ENCODE measurements around the gene SLBP.

The SLBP gene

DNA sequence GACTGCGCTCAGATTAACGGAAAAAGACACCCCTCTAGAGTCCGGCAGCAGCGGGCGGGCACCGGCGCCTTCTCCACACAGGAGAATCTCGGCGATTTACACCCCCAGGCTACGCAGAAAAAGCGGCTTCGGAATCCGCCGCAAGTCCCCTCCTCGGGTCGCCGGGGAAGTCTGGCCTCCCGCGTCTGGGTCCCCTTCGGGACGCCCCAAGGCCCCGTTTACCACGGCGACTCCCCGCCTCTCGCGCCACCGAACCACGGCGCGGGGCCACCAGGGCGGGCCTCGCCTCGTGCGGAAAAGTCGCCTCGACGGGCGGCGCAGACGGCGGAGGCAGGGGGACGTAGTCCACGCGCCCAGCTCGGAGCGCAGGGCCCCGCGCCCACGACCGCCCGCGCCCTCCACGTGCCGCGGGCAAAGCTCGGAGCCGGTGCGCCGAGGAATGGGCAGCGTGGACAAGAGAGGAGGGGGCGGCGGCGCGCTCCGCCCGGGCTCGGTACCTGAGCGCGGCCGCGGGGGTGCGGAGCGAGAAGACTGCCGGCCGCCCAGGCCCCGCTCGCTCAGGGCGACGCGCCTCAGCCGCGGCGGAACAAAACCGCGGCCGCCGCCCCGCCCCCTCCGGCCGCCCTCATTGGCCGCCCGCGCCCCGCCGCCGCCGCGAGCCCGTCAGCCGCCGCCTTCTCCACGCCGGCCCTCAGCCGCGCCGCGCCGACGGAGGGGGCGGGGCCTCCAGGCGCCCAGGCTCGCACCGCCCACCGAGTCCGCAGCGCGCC is 28.2 kb downstream of the SLBP start, which contains the start of gene FAM53A:
FAM53A (minus strand) TSS at position 578 of the 770 bp plus-strand sequence. CDS start 15,572 bp downstream, outside the sequence.
- peak within 1 kb of the TSS; percentile 53 for H3K4me2 ChIP-seq (ENCODE audit: low read length)
- H3K4me3 ChIP-seq (ENCODE audit: low read depth, low read length) = peak within 1 kb of the TSS; percentile 52
- no peaks in the 10 kb centered on the region for H3K36me3 ChIP-seq (ENCODE audit: control insufficient read depth, insufficient read depth, low read length)
- H3K27ac ChIP-seq = no peak within 1 kb of the TSS
- H3K27me3 ChIP-seq (ENCODE audit: control insufficient read depth, insufficient read depth, low read length) = no peaks in the 10 kb centered on the region
- H3K4me1 ChIP-seq = no peaks in the 10 kb centered on the region
- TF ChIP-seq CTCF (IDR thresholded peaks at IDR 0.05) = no peak
- no peak within 1 kb of the TSS for H3K9ac ChIP-seq
- H3K9me3 ChIP-seq (ENCODE audit: control insufficient read depth, low read length) = no peaks in the 10 kb centered on the region
- H2AFZ ChIP-seq = peak within 1 kb of the TSS; percentile 33
- no peaks in the 10 kb centered on the region for H3K79me2 ChIP-seq

- H3K36me3 ChIP-seq (ENCODE audit: control insufficient read depth, insufficient read depth, low read length) = no peaks in the 10 kb centered on the region
- H3K4me2 ChIP-seq (ENCODE audit: low read length) = peak overlapping the region; percentile 15
- no peaks in the 10 kb centered on the region for H3K4me1 ChIP-seq
- no peaks in the 10 kb centered on the region for H3K9me3 ChIP-seq (ENCODE audit: control insufficient read depth, low read length)
- no peak overlapping the region for H3K9ac ChIP-seq
- H3K79me2 ChIP-seq = no peaks in the 10 kb centered on the region
- H3K27me3 ChIP-seq (ENCODE audit: control insufficient read depth, insufficient read depth, low read length) = no peaks in the 10 kb centered on the region
- H3K27ac ChIP-seq = no peak overlapping the region
- TF ChIP-seq CTCF (IDR thresholded peaks at IDR 0.05) = no peak
- peak overlapping the region; percentile 52 for H3K4me3 ChIP-seq (ENCODE audit: low read depth, low read length)
- peak overlapping the region; percentile 23 for H2AFZ ChIP-seq
Observed at GRCh38 chr4:1683261-1683735, 28.8 kb downstream of the SLBP start.

DNA sequence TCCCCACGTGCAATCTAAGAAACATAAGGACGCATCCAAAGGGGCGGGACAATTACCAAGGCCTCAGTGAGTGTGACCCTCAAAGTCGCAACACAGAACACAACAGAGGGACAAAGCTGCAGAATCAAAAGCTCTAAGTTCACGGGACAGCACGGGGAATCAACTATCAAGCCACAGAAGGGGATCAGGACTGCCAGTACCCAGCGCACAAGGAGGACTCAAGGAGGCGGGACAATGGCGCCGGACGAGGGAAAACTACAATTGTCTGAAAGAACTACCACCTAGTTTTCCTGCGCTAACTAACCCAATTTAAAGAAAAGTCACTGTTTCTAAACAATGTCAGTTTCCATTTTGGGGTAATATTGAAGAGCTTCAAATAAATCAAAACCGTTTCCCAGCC is 29.3 kb downstream of the SLBP start:
- no peak for TF ChIP-seq CTCF (IDR thresholded peaks at IDR 0.05)
- H3K9me3 ChIP-seq (ENCODE audit: control insufficient read depth, low read length) = no peaks in the 10 kb centered on the region
- no peak overlapping the region for H2AFZ ChIP-seq
- H3K79me2 ChIP-seq = no peaks in the 10 kb centered on the region
- no peaks in the 10 kb centered on the region for H3K4me1 ChIP-seq
- H3K27ac ChIP-seq = no peak overlapping the region
- no peak overlapping the region for H3K9ac ChIP-seq
- peak overlapping the region; percentile 52 for H3K4me3 ChIP-seq (ENCODE audit: low read depth, low read length)
- H3K27me3 ChIP-seq (ENCODE audit: control insufficient read depth, insufficient read depth, low read length) = no peaks in the 10 kb centered on the region
- peak overlapping the region; percentile 15 for H3K4me2 ChIP-seq (ENCODE audit: low read length)
- H3K36me3 ChIP-seq (ENCODE audit: control insufficient read depth, insufficient read depth, low read length) = no peaks in the 10 kb centered on the region

DNA sequence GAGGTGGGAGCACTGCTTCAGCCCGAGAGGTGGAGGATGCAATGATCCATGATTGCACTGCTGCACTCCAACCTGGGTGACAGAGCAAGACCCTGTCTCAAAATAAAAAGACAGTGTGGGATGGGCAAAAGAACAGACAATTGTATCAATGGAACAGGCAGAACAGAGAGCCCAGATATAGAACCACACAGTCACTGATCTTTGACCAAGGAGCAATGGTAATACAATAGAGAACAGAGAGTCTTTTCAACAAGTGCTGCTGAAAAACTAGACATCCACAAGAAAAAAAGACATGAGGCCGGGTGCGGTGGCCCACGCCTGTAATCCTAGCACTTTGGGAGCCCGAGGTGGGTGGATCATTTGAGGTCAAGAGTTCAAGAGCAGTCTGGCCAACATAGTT is 33.9 kb downstream of the SLBP start:
- Histone ChIP-seq H3K36me3 (ENCODE audit: control insufficient read depth, insufficient read depth, low read length) (no peaks in the 10 kb centered on the region), H3K27ac (no peak overlapping the region), H3K4me2 (ENCODE audit: low read length) (no peak overlapping the region), H2AFZ (no peak overlapping the region), H3K79me2 (no peaks in the 10 kb centered on the region), H3K9me3 (ENCODE audit: control insufficient read depth, low read length) (no peaks in the 10 kb centered on the region), H3K9ac (no peak overlapping the region), H3K4me3 (ENCODE audit: low read depth, low read length) (no peak overlapping the region), H3K27me3 (ENCODE audit: control insufficient read depth, insufficient read depth, low read length) (no peaks in the 10 kb centered on the region), H3K4me1 (no peaks in the 10 kb centered on the region)
- no peak for TF ChIP-seq CTCF (IDR thresholded peaks at IDR 0.05)
